Heart left ventricle (tissue), 16 donors: Measurements from ENCODE around the gene PSMC5. TPM values are rescaled to one million over a fixed set of nuclear protein-coding genes. Genes with fewer than 3 reads are reported as not detected.

Experiments used
- ATAC-seq, 4 donors: fragments of 200-7000 bp; cut with Tn5 transposase; one replicate each; pipeline ENCODE4 v1.9.1; 2020 to 2022; ENCODE audit warnings: moderate library complexity in 4 of 4, mild to moderate bottlenecking in 3 of 4, moderate number of reproducible peaks in 1 of 4
- DNase-seq, 5 donors: peaks; one replicate each; pipeline ENCODE4 v3.0.0-alpha.2; 2020
- H3K27ac ChIP-seq, 12 donors: fragments of 200-600 bp; sonication (generic) in 4 of 12; one replicate each; pipeline versions ENCODE4 v1.5.0 to v1.8.0; 2016 to 2022; ENCODE audit warnings: mild to moderate bottlenecking in 2 of 12
- H3K27me3 ChIP-seq, 9 donors: fragments of 200-600 bp; sonication (generic) in 2 of 9; one replicate each; pipeline versions ENCODE4 v1.5.1 to v1.8.0; 2016 to 2022; ENCODE audit warnings: mild to moderate bottlenecking in 3 of 9
- H3K36me3 ChIP-seq, 9 donors: fragments of 200-600 bp; sonication (generic) in 2 of 9; one replicate each; pipeline versions ENCODE4 v1.5.0 to v1.8.0; 2018 to 2022; ENCODE audit warnings: mild to moderate bottlenecking in 2 of 9
- H3K4me1 ChIP-seq, 12 donors: fragments of 200-600 bp; sonication (generic) in 4 of 12; one replicate each; pipeline versions ENCODE4 v1.5.0 to v1.8.0; 2016 to 2022; ENCODE audit warnings: mild to moderate bottlenecking in 3 of 12
- H3K4me3 ChIP-seq, 12 donors: fragments of 200-600 bp; sonication (generic) in 4 of 12; one replicate each; pipeline versions ENCODE4 v1.5.0 to v1.8.0; 2017 to 2022; ENCODE audit warnings: mild to moderate bottlenecking in 9 of 12, moderate library complexity in 4 of 12
- H3K9me3 ChIP-seq, 12 donors: fragments of 200-600 bp; sonication (generic) in 4 of 12; one replicate each; pipeline versions ENCODE4 v1.5.0 to v1.8.0; 2016 to 2022; ENCODE audit warnings: mild to moderate bottlenecking in 1 of 12
- POLR2A ChIP-seq, 2 donors: fragments of 450-650 bp; IDR thresholded peaks; one replicate each; pipeline ENCODE4 v1.6.1; 2017; ENCODE audit warnings: antibody characterized with exemption in 2 of 2, mild to moderate bottlenecking in 2 of 2, moderate library complexity in 2 of 2
- WGBS, 4 donors: extraction: QIAGEN DNeasy Blood & Tissue Kit in 2 of 4; methylation state at CpG; one replicate each; pipeline versions ENCODE4 v1.1.5 to v1.1.7; 2013 to 2018; 5-methylcytosine and 5-hydroxymethylcytosine counted together
- intact Hi-C, 10 donors: fragments of 100-400 bp; cut with DNase I; formaldehyde crosslinking; loops; one replicate each; pipeline versions ENCODE4 v1.11.1 to v1.14.2; 2022
- polyA plus RNA-seq, 2 donors: library from polyadenylated mRNA; stranded (reverse); fragments of 200-250 nt; gene quantifications; one replicate each; pipeline ENCODE4 v1.2.3, GENCODE V29; 2013
- total RNA-seq, 9 donors: library from RNA; depleted of rRNA in 2 of 9; stranded (reverse); fragments of >200 nt in 2 of 9; fragmentation: NEBNext Ultra II Directional in 3 of 9; extraction: Animal tissue kit (Norgen Biotek cat#: 25700) in 3 of 9; gene quantifications; one replicate each; pipeline versions ENCODE4 v1.1.0 to v1.2.4, GENCODE V29; 2016 to 2023
- TF ChIP-seq, protein P1 (sequence below), 12 donors: fragments of 200-600 bp; sonication (generic) in 4 of 12; IDR thresholded peaks; one replicate each; pipeline versions ENCODE4 v1.5.0 to v1.8.0; 2018 to 2022; ENCODE audit warnings: antibody characterized with exemption in 12 of 12, mild to moderate bottlenecking in 5 of 12
- donor health status: ischemic (EF 13 %, LVEDD 7.1; RV severe dilation, severe dysfunction).
- donor health status: healthy with polysubstance abuse.
- donor health status: DM: no; HTN: yes; CAD: no.
- donor health status: DM: no; HTN: no; CAD: no.
- donor health status: ischemic (EF 25% LVEDD 6.9; RV normal size, moderate dysfunction).
- donor health status: ischemic (EF 25% LVEDD 5.7; RV mildly dilated, moderate dysfunction).
- donor health status: healthy.
- donor health status: DM: yes; HTN: yes; CAD: no.
- donor health status: ischemic (EF 35%, LVEDD 5.7; RV mildly dilated, moderate dysfunction).
- donor health status: nonischemic (EF 11% LVEDD 7.7; RV severe dilation, severe dysfunction).
- donor health status: DM: yes; HTN: yes; CAD: no.
- donor health status: PGD.
- donor health status: ischemic (EF 29% LVEDD 5.4; RV normal size, mild dysfunction).
- donor health status: nonischemic (EF 23%, LVEDD 6.1; RV moderate dilation, normal function).

Gene PSMC5
- total and polyA plus RNA-seq, 11 donors, result 64.7 to 189 (median 127) TPM

GRCh38 chr17:63816123-63816522, 11.1 kb upstream of the PSMC5 start:
- intact Hi-C loops, result loop anchor here in 3 of 10 donors (5.0 to 10.0 kb wide), 3 partner anchors 39 to 64 kb away; no protein-coding TSS in a partner anchor
- H3K4me1 ChIP-seq, result peaks cover 0 to 12% (median under 1%) of the 10 kb centered on the region in 12 donors
- H3K9me3 ChIP-seq, result no peaks in the 10 kb centered on the region
- H3K36me3 ChIP-seq, result peaks cover 3 to 100% (median 100%) of the 10 kb centered on the region in 9 donors
- 84 to 98% (median 91%) methylated on average over 2 of the region's 2 CpGs for WGBS, 4 donors
- TF ChIP-seq, protein P1, sequence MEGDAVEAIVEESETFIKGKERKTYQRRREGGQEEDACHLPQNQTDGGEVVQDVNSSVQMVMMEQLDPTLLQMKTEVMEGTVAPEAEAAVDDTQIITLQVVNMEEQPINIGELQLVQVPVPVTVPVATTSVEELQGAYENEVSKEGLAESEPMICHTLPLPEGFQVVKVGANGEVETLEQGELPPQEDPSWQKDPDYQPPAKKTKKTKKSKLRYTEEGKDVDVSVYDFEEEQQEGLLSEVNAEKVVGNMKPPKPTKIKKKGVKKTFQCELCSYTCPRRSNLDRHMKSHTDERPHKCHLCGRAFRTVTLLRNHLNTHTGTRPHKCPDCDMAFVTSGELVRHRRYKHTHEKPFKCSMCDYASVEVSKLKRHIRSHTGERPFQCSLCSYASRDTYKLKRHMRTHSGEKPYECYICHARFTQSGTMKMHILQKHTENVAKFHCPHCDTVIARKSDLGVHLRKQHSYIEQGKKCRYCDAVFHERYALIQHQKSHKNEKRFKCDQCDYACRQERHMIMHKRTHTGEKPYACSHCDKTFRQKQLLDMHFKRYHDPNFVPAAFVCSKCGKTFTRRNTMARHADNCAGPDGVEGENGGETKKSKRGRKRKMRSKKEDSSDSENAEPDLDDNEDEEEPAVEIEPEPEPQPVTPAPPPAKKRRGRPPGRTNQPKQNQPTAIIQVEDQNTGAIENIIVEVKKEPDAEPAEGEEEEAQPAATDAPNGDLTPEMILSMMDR (IDR thresholded peaks at IDR 0.05), result no peak
- no peak for TF ChIP-seq POLR2A (IDR thresholded peaks at IDR 0.05)
- no peaks in the 10 kb centered on the region for H3K27me3 ChIP-seq
- H3K4me3 ChIP-seq, result no peak overlapping the region
- no peak for DNase-seq
- H3K27ac ChIP-seq, result no peak overlapping the region
- ATAC-seq, result no peak

DNA sequence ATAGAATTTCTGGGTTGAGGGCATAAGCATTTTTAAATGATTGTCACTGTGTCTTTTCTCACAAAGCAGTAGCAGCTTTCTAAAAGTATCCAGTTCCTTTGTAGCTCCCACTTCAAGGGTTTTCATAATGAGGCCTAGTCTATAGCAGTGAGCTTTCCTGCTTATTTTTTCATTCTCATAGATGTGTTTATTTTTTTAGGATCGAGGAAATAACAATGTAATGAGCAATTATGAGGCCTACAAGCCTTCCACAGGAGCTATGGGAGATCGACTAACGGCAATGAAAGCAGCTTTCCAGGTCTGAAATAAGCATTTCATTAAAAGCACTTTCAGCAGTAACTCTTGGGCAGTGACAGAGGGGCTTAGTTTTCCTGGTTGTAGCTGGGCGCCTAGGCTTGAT, 10.6 kb upstream of the PSMC5 start:
- Histone ChIP-seq H3K4me1 (peaks cover 0 to 12% (median under 1%) of the 10 kb centered on the region in 12 donors), H3K27ac (no peak overlapping the region), H3K27me3 (no peaks in the 10 kb centered on the region), H3K36me3 (peaks cover 3 to 100% (median 100%) of the 10 kb centered on the region in 9 donors), H3K4me3 (no peak overlapping the region), H3K9me3 (no peaks in the 10 kb centered on the region)
- intact Hi-C loops, result loop anchor here in 3 of 10 donors (5.0 to 10.0 kb wide), 3 partner anchors 39 to 64 kb away; no protein-coding TSS in a partner anchor
- no peak for DNase-seq
- ATAC-seq, result no peak
- WGBS, 4 donors, result 91 to 97% (median 93%) methylated on average over 4 of the region's 4 CpGs
- TF ChIP-seq POLR2A (IDR thresholded peaks at IDR 0.05), result no peak
- TF ChIP-seq, protein P1 (IDR thresholded peaks at IDR 0.05), result no peak

GRCh38 chr17:63817736-63818385, 9.4 kb upstream of the PSMC5 start:
- intact Hi-C loops, result loop anchor here in 3 of 10 donors (5.0 to 10.0 kb wide), 3 partner anchors 41 to 66 kb away; no protein-coding TSS in a partner anchor
- peaks cover 0 to 100% (median 100%) of the 10 kb centered on the region in 9 donors for H3K36me3 ChIP-seq
- no peak for DNase-seq

DNA sequence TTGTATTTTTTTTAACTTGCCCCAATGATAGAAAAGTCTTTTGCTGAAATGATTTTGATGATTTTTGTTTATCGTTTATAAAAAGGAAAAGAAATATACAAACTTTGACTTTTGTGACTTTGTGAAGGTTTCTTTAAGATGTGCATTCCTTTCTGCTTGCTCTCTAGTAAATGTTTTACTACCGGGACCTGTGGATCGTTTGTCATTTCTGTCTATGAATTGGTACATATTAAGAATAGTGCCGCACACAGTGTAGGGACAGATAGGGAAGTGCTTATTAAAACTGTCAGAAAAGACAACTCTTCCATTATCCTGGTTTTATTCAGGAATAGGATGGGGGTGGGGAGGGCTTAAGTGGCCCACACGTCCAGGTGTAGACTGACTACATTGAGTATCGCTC, 8.1 kb upstream of the PSMC5 start:
- H3K27ac ChIP-seq, result peak overlapping the region in 4 of 12 donors; percentile 13 to 64 (median 57)
- 72 to 80% (median 78%) methylated on average over 6 of the region's 6 CpGs for WGBS, 4 donors
- no peaks in the 10 kb centered on the region for H3K9me3 ChIP-seq
- H3K27me3 ChIP-seq, result no peaks in the 10 kb centered on the region
- ATAC-seq, result no peak
- DNase-seq, result no peak
- TF ChIP-seq, protein P1 (IDR thresholded peaks at IDR 0.05), result no peak
- TF ChIP-seq POLR2A (IDR thresholded peaks at IDR 0.05), result no peak
- H3K4me1 ChIP-seq, result peaks cover 0 to 12% (median under 1%) of the 10 kb centered on the region in 12 donors
- intact Hi-C loops, result loop anchor here in 3 of 10 donors (5.0 to 10.0 kb wide), 3 partner anchors 42 to 67 kb away; no protein-coding TSS in a partner anchor
- no peak overlapping the region for H3K4me3 ChIP-seq
- H3K36me3 ChIP-seq, result peaks cover 0 to 100% (median 100%) of the 10 kb centered on the region in 9 donors

More at GRCh38 chr17:63817736-63818385, 9.4 kb upstream of the PSMC5 start:
- ATAC-seq, result no peak
- Histone ChIP-seq H3K27ac (no peak overlapping the region), H3K4me1 (peaks cover 0 to 12% (median under 1%) of the 10 kb centered on the region in 12 donors), H3K9me3 (no peaks in the 10 kb centered on the region), H3K27me3 (no peaks in the 10 kb centered on the region), H3K4me3 (no peak overlapping the region)
- 94 to 97% (median 95%) methylated on average over 23 to 27 of the region's 27 CpGs for WGBS, 4 donors
- TF ChIP-seq, protein P1 (IDR thresholded peaks at IDR 0.05), result no peak
- TF ChIP-seq POLR2A (IDR thresholded peaks at IDR 0.05), result no peak
